ENCODE results near the gene SPTSSA.

GRCh38 chr14:34466691-34467090 lies 4.7 kb upstream of the SPTSSA start:
- TF ChIP-seq POLR2A (IDR thresholded peaks at IDR 0.05) = no peak
- TF ChIP-seq CTCF (IDR thresholded peaks at IDR 0.05) = no peak
- TF ChIP-seq POLR2AphosphoS5 (IDR thresholded peaks at IDR 0.05) = no peak
- no peak for TF ChIP-seq EP300 (IDR thresholded peaks at IDR 0.05)

Data from suprapubic skin (tissue), 4 donors.